Hippocampal formation (tissue), 2 donors: ENCODE measurements around the gene RNF166.

Experiments
- DNase-seq, 2 donors: peaks; one replicate each; lab custom pipeline; 2025; lab: John Stamatoyannopoulos, UW

Gene RNF166

GRCh38 chr16:88706965-88707826, 988 bp upstream of the RNF166 start:
- no peak for DNase-seq

- no peak for DNase-seq
These were observed 393 bp downstream of the RNF166 start for GRCh38 chr16:88705801-88706228.

GRCh38 chr16:88705076-88705684, 1.0 kb downstream of the RNF166 start:
- DNase-seq = no peak

GRCh38 chr16:88703486-88704309, 2.5 kb downstream of the RNF166 start:
- peak in 1 of 2 donors; percentile 40 for DNase-seq

- no peak for DNase-seq
These were observed 3.6 kb downstream of the RNF166 start for GRCh38 chr16:88702371-88703210.

- DNase-seq = no peak
These were observed 4.4 kb downstream of the RNF166 start for GRCh38 chr16:88701581-88702370.

- DNase-seq = peak in 1 of 2 donors; percentile 58
These were observed 5.3 kb downstream of the RNF166 start for GRCh38 chr16:88700636-88701482.

GRCh38 chr16:88700322-88700635, 5.9 kb downstream of the RNF166 start:
- DNase-seq = no peak

GRCh38 chr16:88699180-88699579, 7.0 kb downstream of the RNF166 start:
- no peak for DNase-seq

- DNase-seq = no peak
These were observed 7.6 kb downstream of the RNF166 start for GRCh38 chr16:88698646-88699045.

- no peak for DNase-seq
These were observed 8.2 kb downstream of the RNF166 start for GRCh38 chr16:88697831-88698615.

GRCh38 chr16:88697116-88697830, 8.9 kb downstream of the RNF166 start:
- no peak for DNase-seq

- no peak for DNase-seq
These were observed 9.8 kb downstream of the RNF166 start for GRCh38 chr16:88696441-88696840.

GRCh38 chr16:88695753-88696152, 10.5 kb downstream of the RNF166 start:
- DNase-seq = no peak

GRCh38 chr16:88695218-88695617, 11.0 kb downstream of the RNF166 start:
- DNase-seq = no peak

GRCh38 chr16:88694221-88695087, 11.8 kb downstream of the RNF166 start:
- DNase-seq = no peak

- no peak for DNase-seq
These were observed 12.6 kb downstream of the RNF166 start for GRCh38 chr16:88693420-88694177.
